HG03039 (cell line): ENCODE results near the gene IFNK.

ENCODE experiments used
- ATAC-seq: cut with Tn5 transposase; IDR thresholded peaks from one replicate; pipeline ENCODE4 v1.9.1; 2021; ENCODE audit warnings: mild to moderate bottlenecking, moderate library complexity; ENCODE audit not compliant: unreplicated experiment

The IFNK gene

DNA sequence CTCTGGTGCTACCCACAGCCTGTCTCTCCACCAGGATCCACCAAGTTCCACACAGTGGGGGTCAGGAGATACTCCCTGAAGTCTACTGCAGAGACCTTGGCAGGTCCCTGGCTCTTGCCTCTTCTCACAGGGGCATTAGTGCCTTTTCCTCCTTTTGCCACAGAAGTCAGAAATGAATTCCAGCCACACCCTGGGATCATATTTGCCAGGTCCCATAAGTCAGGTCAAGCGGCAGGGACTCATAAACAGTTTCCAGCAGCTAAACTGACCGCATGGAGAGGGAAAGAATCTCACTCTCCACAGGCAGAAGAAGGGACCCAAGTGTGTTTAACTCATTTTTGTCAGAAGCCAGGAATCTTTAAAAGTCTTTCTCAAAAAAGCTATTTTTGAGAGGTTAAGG lies 13.3 kb upstream of the IFNK start:
- ATAC-seq: no peak

DNA sequence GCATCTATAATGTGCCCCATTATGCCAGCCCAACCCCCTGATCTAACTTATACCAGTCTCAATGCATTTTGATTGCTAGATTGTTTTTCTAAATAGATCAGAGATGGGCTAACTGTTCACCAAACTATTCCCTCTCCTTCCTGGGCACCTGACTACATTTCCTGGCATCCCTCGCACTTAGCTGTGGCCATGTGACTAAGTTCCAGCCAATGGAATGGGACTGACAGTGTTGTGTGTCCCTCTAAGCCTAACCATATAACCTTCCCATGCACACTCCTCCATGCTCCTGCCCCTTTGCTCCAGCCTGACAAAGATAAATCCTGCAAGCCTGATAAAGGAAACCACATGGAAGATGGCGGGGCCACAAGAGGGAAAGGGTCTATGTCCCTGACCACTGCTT lies 12.3 kb upstream of the IFNK start:
- ATAC-seq: no peak

DNA sequence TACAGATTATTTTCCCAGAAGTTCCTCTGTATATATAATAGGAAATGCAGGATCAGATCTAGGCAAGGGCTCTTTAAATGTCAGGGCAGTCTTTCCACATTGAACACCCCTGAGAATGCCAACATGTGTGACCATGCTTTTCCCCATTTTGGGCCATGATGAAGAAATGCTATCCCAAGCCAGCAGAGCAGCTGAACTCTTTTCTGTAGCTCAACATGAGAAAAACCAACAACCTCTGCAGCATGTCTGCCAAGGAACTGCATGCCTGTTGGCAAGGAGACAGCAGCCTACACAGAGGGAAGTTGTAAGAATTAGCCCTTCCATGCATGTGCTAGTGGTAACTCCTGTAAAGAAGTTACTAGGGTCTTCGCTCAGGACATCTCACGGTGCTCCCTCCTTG lies 9.5 kb upstream of the IFNK start:
- no peak for ATAC-seq

DNA sequence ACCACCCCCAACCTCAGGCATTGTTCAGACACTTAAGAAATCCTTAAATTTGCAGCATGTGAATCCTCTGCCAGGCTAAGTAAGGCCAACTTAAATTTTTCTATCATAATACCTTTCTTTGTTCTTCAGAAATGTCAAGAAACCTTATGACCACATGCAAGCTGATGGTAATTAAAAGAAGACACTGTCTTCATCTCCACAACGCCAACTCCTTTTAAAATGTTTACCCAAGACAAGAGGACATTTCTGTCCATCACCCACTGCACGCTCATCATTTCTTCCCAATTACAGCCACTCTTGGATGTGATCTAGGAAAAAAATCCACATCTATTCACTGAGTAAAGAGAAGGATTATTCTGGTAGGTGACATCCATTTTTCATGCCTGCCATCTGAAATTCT lies 6.1 kb upstream of the IFNK start:
- no peak for ATAC-seq

DNA sequence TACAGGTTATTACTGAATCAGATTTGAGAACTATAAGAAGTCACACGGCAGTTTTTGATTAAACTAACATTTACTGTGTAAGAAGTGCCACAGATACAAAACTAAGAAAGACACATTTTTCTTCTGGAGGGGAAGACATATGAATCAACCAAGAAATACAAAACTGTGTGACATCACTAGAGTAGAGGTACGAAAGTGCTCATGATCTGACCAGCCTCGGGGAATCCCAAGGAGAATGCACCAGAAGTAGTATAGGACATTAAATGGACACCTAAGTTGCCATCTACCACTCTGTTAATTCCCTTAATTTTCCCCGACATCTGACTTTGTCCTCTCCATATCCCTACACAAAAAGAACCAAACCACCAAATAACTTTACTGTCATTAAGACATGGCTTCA lies 5.3 kb upstream of the IFNK start:
- ATAC-seq: no peak

DNA sequence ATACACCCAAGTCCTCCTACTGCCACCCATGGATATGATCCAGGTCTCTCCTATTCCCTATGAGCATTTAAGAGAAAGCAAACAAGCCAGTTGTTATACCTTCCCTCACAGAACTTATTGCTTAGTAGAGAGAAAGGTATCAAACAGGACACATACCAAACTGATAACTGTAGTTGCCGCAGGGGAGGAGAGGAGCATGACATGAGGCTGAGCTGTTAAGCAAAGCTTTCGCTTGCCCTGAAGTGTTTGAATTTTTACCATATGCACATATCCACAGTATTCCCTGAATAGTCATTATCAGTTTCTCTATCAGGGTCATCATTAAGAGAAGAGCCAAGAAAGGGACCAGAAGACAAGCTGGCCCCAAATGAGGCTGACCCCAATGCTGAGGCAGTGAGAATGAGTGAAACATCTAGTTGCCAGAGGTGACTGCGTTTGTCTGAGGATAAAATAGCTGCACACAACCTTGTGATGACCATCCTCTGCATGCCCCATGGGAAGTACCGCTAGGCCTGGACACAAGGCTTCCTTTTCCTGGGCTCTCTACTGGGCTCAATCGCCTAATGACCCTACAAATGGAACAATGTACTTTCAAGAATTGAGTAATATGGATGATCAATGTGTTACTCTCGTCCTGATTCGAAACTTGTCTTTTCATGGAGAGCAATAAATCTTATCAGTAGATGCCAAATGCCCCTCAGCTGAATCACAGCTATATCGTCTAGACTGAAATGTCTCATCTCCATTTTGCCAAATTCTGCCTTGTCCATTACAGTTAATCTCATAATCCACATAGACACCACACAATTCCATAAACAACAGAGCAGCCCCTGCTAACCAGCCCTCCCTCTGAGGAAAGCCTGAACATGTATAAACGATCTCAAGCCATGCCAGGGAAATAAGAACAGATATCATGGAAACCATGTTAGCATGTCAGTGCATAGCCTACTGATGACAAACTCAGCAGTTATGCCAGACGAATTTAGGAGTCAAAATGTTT lies 4.3 kb upstream of the IFNK start:
- no peak for ATAC-seq

DNA sequence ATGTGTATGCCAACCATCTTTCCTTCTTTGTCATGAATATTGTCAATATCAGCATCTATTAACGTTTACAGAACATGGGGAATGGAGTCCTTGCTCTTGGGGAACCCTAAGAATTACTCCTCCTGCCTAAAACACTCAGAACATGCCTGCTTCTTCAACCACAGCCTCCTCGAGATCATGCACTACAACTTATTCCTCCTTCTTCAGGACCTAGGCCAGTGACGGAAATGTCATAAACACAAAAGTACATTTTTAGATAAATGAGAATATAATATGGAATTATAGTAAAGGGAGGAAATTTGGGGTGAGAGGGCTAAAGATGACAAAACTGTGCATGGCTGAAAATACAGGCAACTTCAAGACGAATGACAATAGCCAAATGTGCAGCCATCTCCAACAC lies 3.1 kb upstream of the IFNK start:
- ATAC-seq: no peak

DNA sequence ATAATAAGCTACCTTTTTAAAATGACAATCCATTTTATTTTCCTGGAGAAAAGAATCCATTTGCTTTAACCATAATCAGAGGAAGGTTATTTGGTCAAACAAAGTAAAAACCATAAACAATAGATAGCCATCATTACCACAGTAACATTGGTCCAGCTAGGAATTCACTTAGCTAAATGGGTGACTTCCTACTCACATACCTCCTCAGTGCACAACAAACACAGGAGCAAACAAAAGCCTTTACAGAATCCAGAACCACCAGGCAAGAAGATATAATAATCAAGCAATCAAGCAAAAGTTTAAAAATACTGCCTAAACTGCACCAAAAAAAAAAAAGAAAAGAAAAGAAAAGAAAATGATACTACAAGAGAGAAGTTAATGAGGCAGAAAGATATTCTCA lies 949 bp upstream of the IFNK start:
- ATAC-seq: no peak

DNA sequence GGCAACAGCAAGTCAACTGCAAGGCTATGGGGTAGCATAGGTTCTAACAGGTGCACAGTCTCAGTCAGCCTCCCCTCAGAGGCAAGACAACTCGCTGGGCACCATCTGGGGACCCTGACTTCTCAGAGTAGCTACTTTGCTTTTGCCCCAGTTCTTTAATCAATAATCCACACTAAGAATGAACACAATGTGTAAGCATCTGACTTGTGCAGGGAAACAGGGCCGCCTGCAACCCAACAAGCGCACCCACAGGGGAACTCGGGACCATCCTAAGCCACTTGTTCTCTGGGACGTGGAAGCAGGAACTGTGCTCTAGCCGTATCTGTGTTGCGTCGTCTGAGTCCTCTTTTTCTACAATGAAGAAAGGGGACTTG lies 3.6 kb downstream of the IFNK start:
- no peak for ATAC-seq

DNA sequence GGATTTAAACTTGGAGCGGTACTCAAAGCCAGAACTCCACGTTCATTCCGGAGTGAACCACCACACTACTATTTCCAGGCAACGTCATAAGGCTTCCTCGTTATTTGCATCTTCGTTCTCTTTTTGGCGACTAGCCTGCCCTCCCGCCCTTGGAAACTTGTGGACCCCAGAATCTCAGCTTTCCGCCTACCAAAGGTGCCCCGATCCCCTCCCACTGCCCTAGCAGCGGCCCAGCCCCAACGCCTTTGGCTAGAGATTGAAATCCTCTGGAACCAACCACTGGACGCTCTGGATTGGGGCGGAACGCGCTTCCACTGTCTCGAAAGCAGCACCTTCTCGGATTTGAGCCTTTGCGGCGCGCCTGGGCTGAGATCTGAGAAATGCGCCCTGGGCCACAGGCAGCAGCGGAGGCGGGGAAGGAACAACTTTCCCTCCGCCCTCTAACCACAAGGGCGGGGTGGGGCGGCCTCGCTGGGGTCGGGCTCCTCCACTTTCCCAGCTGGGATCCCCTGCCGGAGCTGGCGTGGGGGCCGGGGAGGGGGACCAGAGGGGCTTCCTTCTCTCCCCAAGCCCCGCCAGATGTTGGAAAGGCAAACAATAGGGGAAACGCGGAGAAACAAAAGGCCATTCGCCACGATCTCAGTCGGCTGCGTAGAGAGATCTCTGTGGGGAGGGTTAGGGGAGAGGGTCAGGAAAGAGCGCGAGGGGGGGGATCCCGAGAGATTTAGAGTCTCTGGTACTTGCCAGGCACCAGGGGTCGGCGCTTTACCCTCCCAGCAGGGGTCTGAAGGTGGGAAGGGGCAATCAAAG lies 4.2 kb downstream of the IFNK start:
- peak; percentile 61 for ATAC-seq

DNA sequence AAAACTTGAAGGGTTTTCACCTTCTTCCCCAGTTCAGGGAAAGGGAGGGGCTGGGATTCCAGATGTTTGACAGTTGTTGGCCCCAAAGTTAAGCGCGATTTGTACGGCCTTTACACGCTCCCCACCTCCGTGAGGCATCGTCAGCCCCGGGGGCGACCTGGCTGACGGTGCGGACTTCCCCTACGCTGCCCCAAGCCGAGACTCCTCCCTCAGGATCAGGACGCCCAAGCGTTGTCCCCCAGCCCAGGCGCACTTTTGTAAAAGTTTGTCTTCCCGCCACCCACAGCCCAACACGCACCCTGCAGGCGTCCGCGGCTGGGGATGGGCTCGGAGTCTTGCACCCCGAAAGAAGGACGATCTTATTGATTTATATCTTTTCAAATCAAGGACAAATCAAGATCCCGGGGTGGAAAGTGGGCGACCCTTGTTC lies 4.8 kb downstream of the IFNK start:
- ATAC-seq: peak; percentile 41

DNA sequence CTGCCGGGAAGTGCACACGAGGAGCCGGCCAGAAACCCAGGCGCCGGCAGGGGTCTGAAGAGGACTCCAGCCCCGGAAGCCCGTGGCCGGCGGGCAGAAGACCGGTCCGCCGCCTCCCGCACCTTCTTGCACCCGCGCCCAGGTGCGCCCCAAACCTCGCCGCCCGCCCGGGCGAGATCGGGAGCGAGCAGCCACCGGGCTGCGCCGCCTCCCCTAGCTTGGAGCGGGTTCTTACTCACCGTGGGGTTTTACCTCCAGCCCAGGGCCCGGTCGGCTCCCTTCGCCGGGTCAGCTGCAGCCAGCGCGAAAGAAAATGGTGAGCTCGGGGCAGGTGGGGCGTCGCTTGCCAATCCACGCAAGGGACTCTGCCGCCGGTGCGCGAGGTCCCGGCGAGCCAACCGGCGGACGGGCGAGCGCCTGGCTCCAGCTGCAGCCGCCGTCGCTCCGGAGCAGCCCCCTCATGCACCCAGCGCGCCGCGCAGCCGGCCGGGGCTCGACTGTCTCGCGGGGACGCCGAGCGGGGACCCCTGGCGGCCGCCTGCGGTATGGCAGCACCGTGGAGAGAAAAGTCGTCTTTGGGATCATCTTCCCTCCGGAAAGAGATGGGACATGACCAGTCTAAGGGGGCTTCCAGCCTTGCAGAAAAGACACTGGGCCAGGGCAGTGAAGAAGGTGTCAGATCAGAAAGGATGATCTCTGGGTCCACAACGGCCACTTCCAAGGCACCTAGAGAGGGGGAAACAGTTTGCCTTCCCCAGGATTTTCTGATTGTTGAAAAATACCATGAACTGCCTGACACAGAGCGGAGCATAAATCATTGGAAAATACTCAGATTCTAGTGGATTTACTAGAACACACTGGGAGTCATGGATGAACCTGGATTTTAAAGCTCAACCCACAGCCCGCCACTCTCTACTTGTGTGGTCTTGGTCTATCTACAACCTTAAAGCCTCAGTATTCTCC lies 5.5 kb downstream of the IFNK start, which contains the start of gene MOB3B:
MOB3B (minus strand) TSS at position 499 of the 963 bp plus-strand sequence. CDS start 74,264 bp downstream, outside the sequence.
- ATAC-seq: peak; percentile 80

DNA sequence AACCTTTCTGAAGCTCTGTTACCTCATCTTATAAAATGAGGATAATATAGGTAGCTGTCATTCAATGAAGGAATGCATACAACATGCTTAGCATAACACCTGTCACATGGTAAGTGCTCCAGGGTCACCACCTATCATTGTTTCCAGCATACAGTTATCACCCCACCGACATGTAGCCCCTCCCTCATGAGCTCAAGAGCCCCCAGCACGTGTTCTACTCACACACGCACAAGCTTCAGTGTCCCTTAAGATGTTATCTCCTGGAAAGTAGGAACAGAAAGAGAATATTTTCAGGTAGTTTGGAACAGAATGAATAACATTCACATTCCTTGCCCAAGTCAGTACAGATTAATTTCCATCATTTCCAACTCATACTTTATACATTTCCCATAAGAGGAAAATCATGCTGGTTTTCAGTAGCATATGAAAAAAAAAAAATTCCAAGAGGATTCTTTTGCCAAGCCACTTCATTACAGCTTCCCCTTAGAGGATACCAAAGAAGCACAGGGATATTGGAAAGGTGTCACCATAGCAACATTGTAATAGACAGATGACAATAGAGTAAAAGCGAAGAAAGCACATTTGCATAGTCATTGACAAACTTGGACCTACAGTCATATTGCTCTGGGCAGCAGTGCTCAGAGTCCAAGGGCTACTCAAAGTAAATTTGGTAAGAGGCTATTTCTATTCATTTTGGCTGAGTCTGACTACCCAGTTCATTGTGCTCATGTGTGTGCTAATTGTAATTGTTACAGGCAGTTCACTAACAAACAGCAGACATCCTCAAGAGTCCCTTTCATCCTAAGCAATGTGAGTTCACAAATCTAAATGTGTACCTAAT lies 7.0 kb downstream of the IFNK start:
- no peak for ATAC-seq

DNA sequence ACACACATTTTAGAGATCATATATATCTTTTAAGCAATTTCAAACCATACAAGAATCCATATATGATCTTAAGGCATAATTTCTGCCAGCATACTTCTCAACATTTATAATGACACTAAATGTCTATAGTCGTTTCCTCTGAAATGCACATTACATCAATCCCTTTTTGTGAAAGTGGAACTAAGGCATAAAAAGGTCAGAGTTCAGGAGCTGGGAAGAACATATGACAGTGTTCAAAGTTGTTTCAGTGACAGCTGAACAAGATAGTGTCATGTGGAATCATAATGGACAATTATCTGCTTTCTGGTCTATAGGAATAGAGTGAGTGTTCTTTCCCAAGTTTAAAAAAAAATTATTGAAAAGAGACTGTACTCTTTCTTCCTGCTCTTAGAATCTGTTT lies 8.0 kb downstream of the IFNK start:
- ATAC-seq: no peak

DNA sequence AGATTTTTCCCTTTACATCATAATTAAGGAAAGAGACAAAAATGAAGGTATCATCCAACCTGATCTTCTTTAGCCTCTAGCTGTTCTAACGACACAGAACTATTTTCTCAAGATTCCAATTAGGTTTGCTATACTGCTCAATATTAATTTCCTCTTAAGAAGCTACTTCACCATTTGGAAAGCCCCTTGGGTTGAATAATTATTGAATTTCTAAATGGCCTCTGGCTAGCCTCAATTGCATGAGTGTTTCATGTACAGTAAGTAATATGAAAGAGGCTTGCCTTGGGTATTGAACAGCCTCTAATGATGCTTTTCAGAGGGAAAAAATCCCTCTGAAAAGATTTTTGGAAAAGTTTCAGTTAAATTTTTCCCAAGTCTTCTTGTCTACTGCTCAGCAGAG lies 9.2 kb downstream of the IFNK start:
- no peak for ATAC-seq

DNA sequence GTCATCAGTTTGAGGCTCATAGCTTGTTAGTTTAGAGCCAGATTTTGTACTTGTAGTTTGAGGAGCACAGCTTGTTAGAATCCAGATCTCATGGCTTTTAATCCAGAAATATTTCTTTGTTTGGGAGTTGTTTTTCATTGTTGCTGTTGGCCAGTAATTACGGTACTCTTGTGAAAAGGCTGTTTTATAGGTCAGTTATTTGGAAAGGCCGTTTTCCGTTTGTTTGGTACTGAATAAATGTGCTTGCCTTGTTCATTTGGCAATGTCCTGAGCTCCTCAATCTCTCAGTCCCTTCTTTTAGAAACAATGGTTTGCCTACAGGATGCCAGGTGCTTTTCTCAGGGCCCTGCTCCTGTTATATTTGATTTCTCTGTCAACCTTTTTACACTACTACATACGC lies 10.0 kb downstream of the IFNK start:
- ATAC-seq: no peak

DNA sequence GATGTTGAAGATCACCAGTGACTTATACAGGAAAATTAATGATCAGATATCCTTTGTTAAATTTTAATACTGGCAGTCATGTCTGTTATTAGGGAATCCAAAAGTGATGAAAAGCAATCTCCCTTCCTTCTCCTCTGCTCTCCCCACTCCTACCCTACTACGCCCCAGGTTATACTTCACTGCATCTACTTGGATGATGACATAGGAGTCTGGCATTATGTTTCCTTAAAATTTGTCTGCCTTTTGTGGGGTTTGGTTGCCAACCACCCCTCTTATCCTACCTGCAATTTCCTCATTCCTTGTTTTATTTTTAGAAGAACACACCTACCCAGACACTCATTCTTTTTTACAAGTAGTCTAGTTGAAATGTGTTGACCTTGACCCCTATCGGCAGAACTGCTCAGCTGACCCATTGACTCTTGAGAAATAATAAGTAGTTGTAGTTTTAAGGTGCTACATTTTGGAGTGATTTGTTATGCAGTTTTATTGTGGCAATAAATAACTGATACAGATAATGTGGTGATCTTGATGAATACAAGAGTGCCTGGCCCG lies 10.6 kb downstream of the IFNK start:
- no peak for ATAC-seq

DNA sequence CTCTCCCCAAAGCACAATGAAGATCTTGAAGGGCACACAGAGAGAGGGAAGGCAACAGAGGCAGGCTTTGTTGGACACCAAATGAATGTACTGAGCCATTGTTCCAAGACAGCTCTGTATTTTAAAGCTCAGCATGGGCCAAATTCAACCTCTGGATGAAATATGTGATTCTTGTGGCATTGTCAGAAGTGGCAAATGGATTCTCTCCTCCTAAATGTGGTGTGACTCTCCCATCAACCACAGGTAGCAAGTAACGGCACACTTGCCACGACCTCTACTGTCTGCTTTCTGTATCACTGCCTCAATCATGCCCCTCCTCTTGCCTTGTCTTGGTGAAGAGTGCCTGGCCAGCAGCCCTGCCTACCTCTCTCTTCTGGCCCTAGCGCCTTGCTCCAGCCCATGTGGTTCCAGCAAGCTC lies 11.6 kb downstream of the IFNK start:
- no peak for ATAC-seq

DNA sequence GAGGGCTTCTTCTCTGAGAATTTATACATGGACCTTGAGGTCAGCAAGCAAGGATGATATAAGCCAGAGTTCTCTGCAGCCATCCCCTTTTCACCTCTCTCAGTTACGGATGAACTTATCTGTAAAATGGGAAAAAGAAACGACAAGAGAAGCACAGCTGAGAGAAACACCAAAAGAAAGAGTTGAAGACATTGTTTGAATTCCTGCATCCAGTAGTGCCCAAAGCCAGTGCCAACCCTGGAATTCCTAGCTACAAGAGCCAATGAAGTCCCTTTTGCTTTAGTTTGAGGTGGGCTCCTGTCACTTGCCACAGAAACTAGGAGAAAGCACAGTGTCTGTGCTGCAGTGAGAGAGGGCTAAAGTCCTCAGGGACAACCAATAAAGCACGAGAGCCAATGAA lies 12.1 kb downstream of the IFNK start:
- no peak for ATAC-seq
